HG03439 (cell line): ENCODE measurements around the gene ACOT6.
"Not testable (repeated sequence)": the region's sequence is repeated elsewhere in the genome, so short reads cannot be mapped to it uniquely, and the experiment has no call there.

ENCODE experiments used
- ATAC-seq: cut with Tn5 transposase; IDR thresholded peaks from one replicate; pipeline ENCODE4 v1.9.1; 2021; ENCODE audit warnings: mild to moderate bottlenecking, moderate library complexity; ENCODE audit not compliant: unreplicated experiment

Gene ACOT6

DNA sequence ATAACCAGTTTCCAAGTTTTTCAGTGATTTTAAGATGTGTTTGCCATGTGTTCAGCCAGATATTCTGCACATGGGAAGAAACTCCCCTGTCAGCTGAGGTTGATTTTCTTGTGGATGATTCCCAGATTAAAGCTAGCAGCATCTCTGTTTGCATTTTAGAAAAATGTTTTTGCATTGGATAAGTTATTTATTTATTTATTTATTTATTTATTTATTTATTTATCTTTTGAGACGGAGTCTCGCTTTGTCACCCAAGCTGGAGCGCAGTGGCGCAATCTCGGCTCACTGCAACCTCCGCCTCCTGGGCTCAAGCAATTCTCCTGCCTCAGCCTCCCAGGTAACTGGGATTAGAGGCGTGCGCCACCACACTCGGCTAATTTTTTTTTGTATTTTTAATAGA, 17.8 kb upstream of the ACOT6 start:
- no peak for ATAC-seq

DNA sequence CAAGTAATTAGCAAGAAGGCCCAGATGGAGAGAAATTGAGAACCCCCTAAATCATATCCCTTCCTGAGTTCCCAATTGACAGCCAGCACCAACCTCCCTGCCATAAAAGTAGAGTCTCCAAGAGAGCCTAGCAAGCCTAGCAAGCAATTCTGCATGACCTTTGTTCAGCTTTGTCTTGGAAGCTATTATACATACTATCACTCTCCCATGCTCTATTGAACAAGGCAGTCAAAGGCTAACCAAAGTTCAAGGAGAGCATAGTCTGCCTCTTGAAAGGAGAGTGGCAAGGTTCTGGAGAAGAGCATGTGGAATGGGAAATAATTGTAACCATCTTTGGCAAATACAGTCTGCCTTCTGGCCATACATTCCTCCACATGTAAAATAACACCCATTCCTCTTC, 12.8 kb upstream of the ACOT6 start:
- no peak for ATAC-seq

DNA sequence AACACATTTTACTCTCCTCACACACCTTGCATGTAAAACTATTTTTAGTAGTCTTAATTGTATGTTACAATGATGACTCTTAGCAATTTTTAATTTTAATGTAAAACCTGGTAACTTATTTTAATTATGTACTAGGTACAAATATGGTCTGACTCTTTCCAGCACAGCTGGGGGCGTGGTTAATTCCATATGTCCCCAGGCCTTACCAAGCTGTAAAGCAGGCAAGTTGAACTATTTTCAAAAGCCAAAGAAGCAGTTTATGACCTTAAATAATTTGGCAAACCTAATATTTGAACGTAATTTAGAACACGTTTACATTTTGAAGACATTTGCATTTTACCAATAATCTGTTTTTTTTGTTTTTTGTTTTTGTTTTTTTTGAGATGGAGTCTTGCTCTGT, 9.3 kb upstream of the ACOT6 start:
- ATAC-seq, result no peak

DNA sequence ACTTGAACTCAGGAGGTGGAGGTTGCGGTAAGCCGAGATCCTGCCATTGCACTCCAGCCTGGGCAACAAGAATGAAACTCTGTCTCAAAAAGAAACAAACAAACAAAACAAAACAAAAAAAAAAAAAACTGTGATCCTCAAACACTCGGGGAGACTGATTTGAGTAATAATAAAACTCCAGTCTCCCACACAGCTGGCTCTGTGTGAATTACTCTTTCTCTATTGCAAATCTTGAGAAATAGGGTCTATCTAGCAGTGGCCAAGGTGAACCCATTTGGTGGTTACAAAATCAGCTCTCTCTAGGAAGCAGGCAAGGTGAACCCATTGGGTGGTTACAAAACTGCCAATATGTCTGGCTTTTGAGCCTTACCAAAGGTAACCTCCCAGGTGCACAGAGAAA, 6.0 kb upstream of the ACOT6 start:
- no peak for ATAC-seq

DNA sequence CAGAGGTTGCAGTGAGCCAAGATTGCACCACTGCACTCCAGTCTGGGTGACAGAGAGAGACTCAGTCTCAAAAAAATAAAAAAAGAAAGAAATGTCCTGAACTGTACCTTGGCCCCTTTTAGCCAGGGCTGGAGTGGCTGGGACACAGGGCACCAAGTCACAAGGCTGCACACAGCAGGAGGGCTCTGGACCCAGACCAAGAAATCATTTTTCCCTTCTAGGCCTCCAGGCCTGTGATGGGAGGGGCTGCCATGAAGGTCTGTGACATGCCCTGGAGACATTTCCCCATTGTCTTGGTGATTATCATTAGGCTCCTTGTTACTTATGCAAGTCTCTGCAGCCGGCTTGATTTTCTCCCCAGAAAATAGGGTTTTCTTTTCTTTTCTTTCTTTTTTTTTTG, 5.1 kb upstream of the ACOT6 start:
- ATAC-seq, result no peak

DNA sequence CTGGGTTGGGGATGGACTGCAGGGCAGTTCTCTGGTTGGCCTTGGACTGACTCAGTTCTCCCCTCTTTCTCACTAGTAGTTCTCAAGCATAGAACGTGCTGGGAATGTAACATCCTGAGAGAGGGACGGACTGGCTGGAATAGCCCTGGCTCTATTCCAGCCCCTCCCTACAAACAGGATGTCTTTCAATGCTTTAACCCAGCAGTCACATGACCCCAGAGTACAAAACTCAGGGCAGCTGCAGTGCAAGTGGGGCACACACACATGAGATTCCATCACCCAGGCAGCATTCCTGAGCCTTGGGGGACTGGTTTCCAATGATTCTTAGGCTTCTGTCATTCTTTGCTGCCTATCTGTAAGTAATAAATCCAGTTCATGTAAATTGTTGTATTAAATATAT, 1.6 kb upstream of the ACOT6 start:
- no peak for ATAC-seq

DNA sequence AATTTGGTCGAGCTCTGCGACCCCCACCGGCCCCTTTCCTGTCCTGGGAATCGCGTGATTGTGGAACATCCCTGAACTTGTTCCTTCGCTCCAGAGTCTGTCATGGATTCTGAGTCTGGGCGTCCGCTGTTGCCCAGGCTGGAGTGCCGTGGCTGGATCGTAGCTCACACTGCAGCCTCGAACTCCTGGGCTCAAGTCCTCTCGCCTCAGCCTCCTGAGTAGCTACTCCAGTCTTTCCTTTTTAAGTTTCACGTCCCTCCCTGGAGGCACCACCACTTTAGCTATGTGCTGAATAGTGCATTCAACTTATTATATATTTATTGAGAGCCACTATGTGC, 698 bp downstream of the ACOT6 start:
- ATAC-seq, result peak; percentile 16

DNA sequence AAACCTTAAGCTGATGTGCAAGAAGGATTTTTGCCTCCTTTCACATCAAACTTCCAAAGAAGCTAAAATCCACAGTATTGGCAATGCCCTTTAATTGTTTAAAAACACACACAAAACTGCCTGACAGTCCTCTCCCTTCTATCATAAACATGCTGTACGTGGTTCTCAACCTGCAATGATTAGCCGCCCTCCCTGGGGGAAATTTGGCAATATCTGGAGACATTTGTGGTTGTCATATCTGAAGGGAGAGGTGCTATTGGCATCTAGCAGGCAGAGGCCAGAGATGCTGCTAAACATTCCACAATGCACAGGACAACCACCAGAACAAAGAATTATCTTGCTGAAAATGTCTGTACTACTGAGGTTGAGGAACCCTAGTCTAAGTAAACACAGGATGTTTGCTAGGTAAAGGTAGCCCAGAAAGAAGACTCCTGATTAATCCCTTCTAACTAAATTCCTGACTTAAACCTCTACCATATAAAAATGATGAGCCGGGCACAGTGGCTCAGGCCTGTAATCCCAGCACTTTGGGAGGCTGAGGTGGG, 1.2 kb downstream of the ACOT6 start:
- ATAC-seq, result no peak

DNA sequence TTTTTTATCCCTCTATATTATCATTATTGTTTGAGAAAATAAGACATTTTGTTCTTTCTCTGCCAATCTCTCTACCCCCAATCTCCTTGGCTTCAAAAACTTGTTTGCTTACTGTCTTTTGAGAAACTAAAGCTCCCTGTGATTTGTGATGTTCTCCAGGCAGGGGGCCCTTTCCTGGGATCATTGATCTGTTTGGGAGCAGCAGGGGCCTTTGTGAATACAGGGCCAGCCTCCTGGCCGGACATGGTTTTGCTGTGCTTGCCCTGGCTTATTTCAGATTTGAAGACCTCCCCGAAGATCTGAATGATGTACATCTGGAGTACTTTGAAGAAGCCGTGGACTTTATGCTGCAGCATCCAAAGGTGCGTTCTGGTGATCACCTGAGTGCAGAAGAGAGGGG, 4.5 kb downstream of the ACOT6 start:
- ATAC-seq, result no peak

DNA sequence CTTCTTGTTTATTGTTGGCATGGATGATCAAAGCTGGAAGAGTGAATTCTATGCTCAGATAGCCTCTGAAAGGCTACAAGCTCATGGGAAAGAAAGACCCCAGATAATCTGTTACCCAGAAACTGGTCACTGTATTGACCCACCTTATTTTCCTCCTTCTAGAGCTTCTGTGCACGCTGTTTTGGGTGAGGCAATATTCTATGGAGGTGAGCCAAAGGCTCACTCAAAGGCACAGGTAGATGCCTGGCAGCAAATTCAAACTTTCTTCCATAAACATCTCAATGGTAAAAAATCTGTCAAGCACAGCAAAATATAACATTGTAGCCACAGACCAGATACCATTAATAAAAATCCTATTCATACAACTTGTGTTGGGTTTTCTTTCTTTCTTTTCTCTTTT, 7.2 kb downstream of the ACOT6 start:
- ATAC-seq, result no peak

DNA sequence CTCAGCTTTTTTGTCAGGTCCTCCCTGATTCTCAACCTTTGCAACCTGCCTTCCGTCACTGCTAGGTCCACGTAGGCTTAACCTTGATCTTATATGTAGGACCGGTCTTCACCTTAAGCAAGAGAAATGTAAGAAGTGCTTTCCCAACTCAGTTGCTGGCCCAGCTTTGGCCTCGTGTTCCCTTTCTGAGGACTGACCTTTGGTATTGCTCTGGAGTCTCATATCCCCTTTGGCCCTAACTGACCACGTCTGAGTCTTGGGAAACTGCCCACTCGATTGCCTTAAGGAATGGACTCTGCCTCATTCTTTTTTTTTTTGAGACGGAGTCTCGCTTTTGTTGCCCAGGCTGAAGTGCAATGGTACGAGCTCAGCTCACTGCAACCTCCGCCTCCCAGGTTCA, 8.0 kb downstream of the ACOT6 start:
- ATAC-seq, result no peak

DNA sequence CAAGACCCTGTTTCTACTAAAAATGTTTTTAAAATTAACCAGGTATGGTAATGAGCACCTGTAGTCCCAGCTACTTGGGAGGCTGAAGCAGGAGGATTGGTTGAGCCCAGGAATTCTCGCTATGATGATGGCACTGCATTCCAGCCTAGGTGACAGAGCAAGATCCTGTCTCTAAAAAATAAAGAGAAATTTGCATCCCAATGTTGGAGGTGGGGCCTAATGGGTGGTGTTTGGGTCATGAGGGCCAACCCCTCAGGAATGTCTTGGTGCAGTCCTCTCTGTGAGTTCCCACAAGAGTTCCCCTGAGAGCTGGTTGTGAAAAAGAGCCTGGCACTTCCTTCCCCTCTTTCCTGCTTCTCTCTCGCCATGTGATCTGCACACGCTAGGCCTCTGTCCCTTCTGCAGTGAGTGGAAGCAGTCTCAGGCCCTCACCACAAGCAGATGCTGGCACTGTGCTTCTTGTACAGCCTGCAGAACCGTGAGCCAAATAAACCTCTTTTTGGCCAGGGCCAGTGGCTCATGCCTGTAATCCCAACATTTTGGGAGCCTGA, 11.3 kb downstream of the ACOT6 start:
- no peak for ATAC-seq

DNA sequence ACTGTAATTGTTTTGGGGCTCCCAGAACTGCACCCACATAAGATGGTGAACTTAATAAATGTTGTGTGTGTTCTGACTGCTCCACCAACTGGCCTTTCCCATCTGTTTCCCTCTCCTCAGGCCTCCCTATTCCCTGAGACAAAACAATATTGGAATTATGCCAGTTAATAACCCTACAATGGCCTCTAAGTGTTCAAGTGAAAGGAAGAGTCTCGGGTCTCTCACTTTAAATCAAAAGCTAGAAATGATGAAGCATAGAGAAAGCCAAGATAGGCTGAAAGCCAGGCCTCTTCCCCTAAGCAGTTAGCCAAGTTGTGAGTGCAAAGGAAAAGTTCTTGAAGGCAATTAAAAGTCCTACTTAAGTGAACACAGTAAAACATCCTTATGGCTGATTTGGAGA, 13.4 kb downstream of the ACOT6 start:
- no peak for ATAC-seq

DNA sequence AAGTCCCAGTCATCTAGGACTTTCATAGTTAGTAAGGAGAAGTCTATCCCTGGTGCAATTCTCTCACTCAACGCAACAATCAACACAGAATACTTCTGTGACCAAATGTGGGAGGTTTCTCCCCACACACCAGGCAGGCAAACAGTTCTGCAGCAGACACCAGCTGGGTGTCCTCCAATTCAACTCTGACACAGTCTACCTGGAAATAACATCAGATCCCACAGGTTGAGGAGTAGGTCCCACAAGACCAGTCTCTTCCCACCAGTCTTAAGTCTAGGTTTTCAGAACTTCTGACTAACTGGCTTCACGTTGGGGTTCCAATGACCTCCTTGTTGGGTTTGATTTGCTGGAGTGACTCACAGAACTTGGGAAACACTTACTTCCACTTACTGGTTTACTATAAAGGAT, 14.8 kb downstream of the ACOT6 start:
- no peak for ATAC-seq

DNA sequence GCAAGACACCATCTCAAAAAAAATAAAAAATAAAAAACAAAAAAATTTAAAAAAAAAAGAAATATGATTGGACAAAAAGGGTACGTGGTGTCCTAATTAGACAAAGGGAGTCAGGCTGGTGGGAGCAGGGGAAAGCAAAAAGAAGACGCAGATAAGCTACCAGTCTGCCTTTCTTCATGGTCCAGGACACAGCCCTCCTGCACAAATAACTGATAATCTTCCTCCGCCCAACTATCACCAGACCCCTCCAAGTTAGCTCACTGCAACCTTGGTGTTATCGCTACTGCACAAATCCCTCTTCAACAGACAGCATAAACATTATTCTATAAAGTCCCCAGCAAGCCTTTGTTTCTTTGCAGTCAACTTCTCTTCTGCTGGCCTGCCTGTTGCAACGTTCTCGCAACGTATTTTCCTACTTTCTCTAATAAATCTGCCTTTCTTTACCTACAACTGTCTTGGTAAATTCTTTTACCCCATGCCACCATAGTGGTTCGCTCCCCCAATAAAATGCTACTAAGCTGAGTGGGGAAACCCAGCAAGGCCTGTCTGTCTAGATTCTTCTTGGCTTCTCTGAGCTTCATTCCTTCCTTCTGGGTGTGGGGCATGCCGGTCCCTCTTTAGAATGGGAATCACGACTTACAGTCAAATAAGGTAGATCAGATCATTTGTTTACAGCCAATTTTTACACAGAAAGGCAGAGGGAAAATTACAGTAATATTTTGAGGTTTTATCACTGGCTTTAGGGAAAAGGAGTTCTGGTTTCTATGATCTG, 17.9 kb downstream of the ACOT6 start:
- no peak for ATAC-seq

DNA sequence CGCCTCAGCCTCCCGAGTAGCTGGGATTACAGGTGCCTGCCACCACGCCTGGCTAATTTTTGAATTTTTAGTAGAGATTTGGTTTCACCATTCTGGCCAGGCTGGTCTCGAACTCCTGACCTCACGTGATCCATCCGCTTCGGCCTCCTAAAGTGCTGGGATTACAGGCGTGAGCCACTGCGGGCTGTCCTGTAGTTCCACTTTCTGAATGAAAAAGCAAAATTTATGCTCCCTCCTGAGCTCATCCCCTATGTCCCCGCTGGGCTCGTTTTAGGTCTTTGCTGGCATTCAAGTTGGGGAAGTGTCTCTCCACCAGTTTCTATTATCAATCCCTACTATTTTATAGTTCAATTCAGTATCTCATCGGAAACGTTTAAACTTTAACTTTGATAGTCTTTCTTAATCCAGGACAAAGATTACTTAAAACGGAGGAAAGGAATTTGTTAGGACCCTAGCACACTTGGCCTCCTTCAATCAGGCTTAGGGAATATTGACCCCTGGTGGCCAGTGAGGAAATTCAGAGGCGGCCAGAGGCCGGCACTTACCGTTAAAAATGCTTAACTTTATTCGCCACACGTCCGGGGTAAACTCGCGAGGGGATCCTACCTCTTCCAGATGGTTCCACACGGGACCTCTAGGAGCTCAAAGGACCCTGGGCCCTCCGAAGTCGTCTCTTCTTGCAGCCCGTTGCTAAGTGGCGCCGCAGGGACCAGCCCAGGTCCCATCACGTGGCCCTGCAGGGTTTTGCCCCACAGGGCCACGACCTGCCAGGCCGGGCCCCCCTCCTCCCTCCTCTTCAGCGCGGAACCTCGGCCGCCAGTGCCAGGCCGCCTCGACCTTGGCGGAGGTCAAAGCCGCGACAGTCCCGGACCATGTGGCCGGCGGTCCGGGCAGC, 21.0 kb downstream of the ACOT6 start:
- peak; percentile 58 for ATAC-seq

DNA sequence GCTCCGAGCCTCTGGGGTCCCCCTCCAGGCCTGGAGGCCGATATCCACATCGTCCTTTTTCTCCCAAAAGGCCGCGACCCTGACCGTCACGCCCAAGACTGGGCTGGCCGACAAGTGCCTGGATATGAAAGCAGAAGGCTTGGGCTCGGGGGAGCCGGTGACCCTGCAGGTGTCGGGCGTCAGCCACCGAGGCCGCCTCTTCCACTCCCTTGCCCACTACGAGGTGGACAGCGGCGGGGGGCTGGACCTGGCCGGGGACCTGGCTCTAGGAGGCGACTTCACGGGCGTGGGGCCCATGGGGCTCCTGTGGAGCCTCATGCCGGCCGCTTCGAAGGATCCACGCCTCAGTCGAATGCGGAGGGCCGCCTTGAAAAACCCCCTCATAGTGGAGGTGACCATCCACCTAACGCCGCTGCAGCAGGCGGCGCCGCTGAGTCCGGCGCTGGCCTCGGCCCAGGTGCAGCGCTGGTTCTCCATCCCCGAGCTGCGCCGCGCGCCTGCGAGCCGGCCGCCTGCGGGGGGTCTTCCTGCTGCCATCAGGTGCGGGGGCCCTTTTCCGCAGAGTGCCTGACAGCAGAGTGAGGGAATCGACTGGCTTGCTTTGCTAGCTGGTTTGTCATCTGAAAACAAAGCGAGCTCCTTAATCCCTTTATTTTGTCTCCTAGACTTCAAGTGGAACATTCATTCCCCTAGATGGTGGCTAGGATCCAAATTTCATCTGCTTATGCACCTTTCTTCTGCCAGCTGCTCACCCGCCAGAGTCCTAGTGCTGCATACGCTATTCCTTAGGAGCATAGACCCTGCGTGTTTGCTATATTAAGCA, 21.9 kb downstream of the ACOT6 start:
- ATAC-seq, result peak; percentile 14

DNA sequence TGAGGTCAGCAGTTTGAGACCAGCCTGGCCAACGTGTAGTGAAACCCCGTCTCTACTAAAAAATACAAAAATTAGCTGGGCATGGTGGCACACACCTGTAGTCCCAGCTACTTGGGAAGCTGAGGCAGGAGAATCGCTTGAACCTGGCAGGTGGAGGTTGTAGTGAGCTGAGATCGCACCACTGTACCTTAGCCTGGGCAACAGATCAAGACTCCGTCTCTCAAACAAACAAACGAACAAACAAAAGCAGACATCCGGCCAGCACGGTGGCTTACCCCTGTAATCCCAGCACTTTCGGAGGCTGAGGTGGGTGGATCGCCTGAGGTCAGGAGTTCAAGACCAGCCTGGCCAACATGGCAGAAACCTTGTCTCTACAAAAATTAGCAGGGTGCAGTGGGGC, 24.0 kb downstream of the ACOT6 start:
- not testable (repeated sequence) for ATAC-seq

DNA sequence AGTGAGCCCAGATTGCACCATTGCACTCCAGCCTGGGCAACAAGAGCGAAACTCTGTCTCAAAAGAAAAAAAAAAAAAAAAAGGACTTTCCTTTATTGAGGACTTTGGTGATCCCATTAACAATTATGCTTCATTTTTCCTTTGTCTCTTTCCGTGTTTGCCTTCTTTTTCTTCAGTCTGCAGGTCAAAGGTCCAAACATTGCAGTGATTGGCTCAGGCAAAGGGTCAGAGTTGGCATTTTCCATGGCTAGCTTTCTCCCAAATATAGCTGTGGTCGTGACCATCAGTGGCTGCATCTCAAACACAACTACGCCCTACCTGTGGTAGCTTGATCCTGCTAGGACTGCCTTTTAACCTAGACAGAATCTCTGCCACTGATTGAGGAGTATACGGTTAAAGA, 25.5 kb downstream of the ACOT6 start:
- no peak for ATAC-seq

DNA sequence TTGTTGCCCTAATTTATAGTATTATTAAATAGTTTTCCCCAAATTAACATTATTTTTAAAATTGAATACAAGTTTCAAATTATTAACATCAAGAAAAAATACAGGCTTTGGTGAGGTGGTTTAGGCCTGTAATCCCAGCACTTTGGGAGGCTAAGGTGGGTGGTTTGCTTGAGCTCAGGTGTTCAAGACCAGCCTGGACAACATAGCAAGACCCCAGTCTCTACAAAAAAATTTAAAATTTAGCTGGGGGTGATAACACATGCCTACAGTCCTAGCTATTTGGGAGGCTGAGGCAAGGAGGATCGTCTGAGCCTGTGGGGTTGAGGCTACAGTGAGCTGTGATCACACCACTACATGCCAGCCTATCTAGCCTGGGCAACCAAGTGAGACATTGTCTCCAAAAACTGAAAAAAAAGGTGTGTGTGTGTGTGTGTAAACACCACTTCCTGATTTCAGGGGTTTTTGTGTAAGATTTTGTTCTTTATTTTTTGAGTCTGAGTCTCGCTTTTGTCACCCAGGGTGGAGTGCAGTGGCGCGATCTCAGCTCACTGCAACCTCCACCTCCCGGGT, 28.6 kb downstream of the ACOT6 start:
- no peak for ATAC-seq
